PC-9 (cell line): ENCODE data around the gene CFL1. TPM values are rescaled to one million over a fixed set of nuclear protein-coding genes. Genes with fewer than 3 reads are reported as not detected.

Experiments
- BruUV-seq: library from RNA; stranded (reverse); fragments of 400-500 nt; replicated peaks from 2 replicates; lab custom pipeline; 2021; lab: Mats Ljungman, UMichigan
- CTCF ChIA-PET: fragments of 300-600 bp; sonication (Branson Sonifier 250); formaldehyde crosslinking; loops from one replicate; lab custom pipeline; 2022; ENCODE audit warnings: antibody characterized with exemption; lab: Charles Lee
- POLR2A ChIA-PET: fragments of 300-600 bp; sonication (Branson Sonifier 250); formaldehyde crosslinking; loops from one replicate; lab custom pipeline; 2022; ENCODE audit warnings: antibody characterized with exemption; ENCODE audit not compliant: unreplicated experiment; lab: Charles Lee
- DNase-seq, 2 experiments: peaks; one replicate each; pipeline versions ENCODE4 v3.0.0 to v3.0.0-alpha.2; 2015 to 2022; ENCODE audit warnings: mixed read lengths in 1 of 2
- H2AFZ ChIP-seq: fragments of 200-600 bp; sonication (generic); 2 replicates; pipeline ENCODE4 v1.8.1; 2017; ENCODE audit warnings: antibody characterized with exemption
- H3F3A ChIP-seq: fragments of 200-600 bp; sonication (generic); 2 replicates; pipeline ENCODE4 v1.8.1; 2017; ENCODE audit warnings: antibody characterized with exemption, mild to moderate bottlenecking, low read depth; ENCODE audit not compliant: insufficient read depth
- H3K27ac ChIP-seq: fragments of 200-600 bp; sonication (generic); 2 replicates; pipeline ENCODE4 v1.6.1; 2016; ENCODE audit warnings: mixed run types
- H3K27me3 ChIP-seq: fragments of 200-600 bp; sonication (generic); 2 replicates; pipeline ENCODE4 v1.6.1; 2016; ENCODE audit warnings: low read depth, mixed run types; ENCODE audit not compliant: insufficient read depth
- H3K36me3 ChIP-seq: fragments of 200-600 bp; sonication (generic); 2 replicates; pipeline ENCODE4 v1.6.1; 2016; ENCODE audit warnings: low read depth, mixed run types
- H3K4me1 ChIP-seq: fragments of 200-600 bp; sonication (generic); replicated peaks from 2 replicates; pipeline ENCODE4 v1.6.1; 2016; ENCODE audit warnings: mixed run types; ENCODE audit not compliant: insufficient read depth
- H3K4me2 ChIP-seq: fragments of 200-600 bp; sonication (generic); 2 replicates; pipeline ENCODE4 v1.6.1; 2017; ENCODE audit warnings: mixed run types
- H3K4me3 ChIP-seq: fragments of 200-600 bp; sonication (generic); 2 replicates; pipeline ENCODE4 v1.6.1; 2016; ENCODE audit warnings: mixed run types
- H3K79me2 ChIP-seq: fragments of 200-600 bp; sonication (generic); 2 replicates; pipeline ENCODE4 v1.6.1; 2017; ENCODE audit warnings: low read depth, mixed run types
- H3K9me2 ChIP-seq: fragments of 200-600 bp; sonication (generic); 2 replicates; pipeline ENCODE4 v1.8.1; 2017; ENCODE audit warnings: mild to moderate bottlenecking; ENCODE audit not compliant: insufficient read depth
- H3K9me3 ChIP-seq: fragments of 200-600 bp; sonication (generic); 2 replicates; pipeline ENCODE4 v1.8.1; 2016; ENCODE audit warnings: low read depth; ENCODE audit not compliant: insufficient read depth
- H4K20me1 ChIP-seq: fragments of 200-600 bp; sonication (generic); 2 replicates; pipeline ENCODE4 v1.8.1; 2017; ENCODE audit not compliant: insufficient read depth
- CTCF ChIP-seq: fragments of 200-600 bp; sonication (generic); conservative IDR thresholded peaks from 2 replicates; pipeline ENCODE4 v1.6.1; 2017; ENCODE audit warnings: mixed run types, antibody characterized with exemption, mild to moderate bottlenecking, moderate library complexity
- EZH2 ChIP-seq: fragments of 200-600 bp; sonication (generic); IDR thresholded peaks from 2 replicates; pipeline ENCODE4 v1.8.0; 2017; ENCODE audit warnings: antibody characterized with exemption, low read depth
- intact Hi-C: fragments of 100-400 bp; cut with micrococcal nuclease; formaldehyde crosslinking; loops from one replicate; pipeline ENCODE4 v1.10.0; 2022; ENCODE audit not compliant: unreplicated experiment
- total RNA-seq: library from RNA; stranded (reverse); gene quantifications from 2 replicates; pipeline ENCODE4 v1.2.3, GENCODE V29; 2021

Gene CFL1
- total RNA-seq, 1 experiment from 2014 or later, result 1,798 TPM

- peaks cover 46% of the 10 kb centered on the region for H4K20me1 ChIP-seq
- no peaks in the 10 kb centered on the region for H3K9me3 ChIP-seq
- H3K36me3 ChIP-seq, result peaks cover 32% of the 10 kb centered on the region
- no peaks in the 10 kb centered on the region for H3K27me3 ChIP-seq
- peaks cover 57% of the 10 kb centered on the region for H3K79me2 ChIP-seq
- peak; percentile 64 to 76 for DNase-seq
- no peak for TF ChIP-seq CTCF
- TF ChIP-seq EZH2, result no peak
- H2AFZ ChIP-seq, result peak overlapping the region; percentile 68; the same call in 1 of the 2 replicates
- peak overlapping the region; percentile 96 for H3K4me3 ChIP-seq
- peaks cover 68% of the 10 kb centered on the region for H3F3A ChIP-seq
- ChIA-PET POLR2A (interaction anchor here (0.5 to 1.0 kb wide), 4 partner anchors 30 to 194 kb away, joined by 3 to 4 read pairs (median 3); partner anchors contain the start of gene RELA), CTCF (no interaction called here)
- H3K4me1 ChIP-seq, result peaks cover 17% of the 10 kb centered on the region
- no peaks in the 10 kb centered on the region for H3K9me2 ChIP-seq
- H3K4me2 ChIP-seq, result peak overlapping the region; percentile 91
- intact Hi-C loops, result loop anchor here (1.0 kb wide), 1 partner anchor 145 kb away; the partner anchor contains the start of gene KAT5
- H3K27ac ChIP-seq, result peak overlapping the region; percentile 53
- no TSS peak for BruUV-seq
These were observed 1.1 kb downstream of the CFL1 start for GRCh38 chr11:65856689-65857499.

GRCh38 chr11:65855927-65856363 is 2.0 kb downstream of the CFL1 start:
- intact Hi-C loops, result no loop called here
- H3K79me2 ChIP-seq, result peaks cover 47% of the 10 kb centered on the region
- no peaks in the 10 kb centered on the region for H3K9me3 ChIP-seq
- no peaks in the 10 kb centered on the region for H3K27me3 ChIP-seq
- H3K4me2 ChIP-seq, result peak overlapping the region; percentile 91
- TSS peak; percentile 31 for BruUV-seq
- peaks cover 13% of the 10 kb centered on the region for H3K4me1 ChIP-seq
- POLR2A ChIA-PET, result interaction anchor here (1.0 kb wide), 1 partner anchor 193 kb away, joined by 4 read pairs; the partner anchor contains the start of gene RELA
- H3K36me3 ChIP-seq, result peaks cover 30% of the 10 kb centered on the region
- H3F3A ChIP-seq, result peaks cover 74% of the 10 kb centered on the region
- no peak overlapping the region for H3K27ac ChIP-seq
- H2AFZ ChIP-seq, result no peak overlapping the region
- CTCF ChIA-PET, result no interaction called here
- TF ChIP-seq EZH2, result no peak
- TF ChIP-seq CTCF, result no peak
- peak in 1 of 2 experiments; percentile 31 for DNase-seq
- H3K4me3 ChIP-seq, result peak overlapping the region; percentile 96
- H3K9me2 ChIP-seq, result no peaks in the 10 kb centered on the region
- peaks cover 46% of the 10 kb centered on the region for H4K20me1 ChIP-seq

- no peak overlapping the region for H2AFZ ChIP-seq
- intact Hi-C loops, result no loop called here
- H4K20me1 ChIP-seq, result peaks cover 46% of the 10 kb centered on the region
- ChIA-PET POLR2A (interaction anchor here (0.6 kb wide), 1 partner anchor 143 kb away, joined by 3 read pairs; no protein-coding TSS in a partner anchor), CTCF (no interaction called here)
- H3K27me3 ChIP-seq, result no peaks in the 10 kb centered on the region
- H3K27ac ChIP-seq, result no peak overlapping the region
- H3K4me2 ChIP-seq, result peak overlapping the region; percentile 91; the same call in 1 of the 2 replicates
- no peak overlapping the region; the same call in 1 of the 2 replicates for H3K4me3 ChIP-seq
- peaks cover 67% of the 10 kb centered on the region for H3F3A ChIP-seq
- peaks cover 13% of the 10 kb centered on the region for H3K4me1 ChIP-seq
- BruUV-seq, result no TSS peak
- TF ChIP-seq CTCF (no peak), EZH2 (no peak)
- no peak for DNase-seq
- H3K36me3 ChIP-seq, result peaks cover 30% of the 10 kb centered on the region
- no peaks in the 10 kb centered on the region for H3K9me2 ChIP-seq
- peaks cover 46% of the 10 kb centered on the region for H3K79me2 ChIP-seq
- no peaks in the 10 kb centered on the region for H3K9me3 ChIP-seq
These were observed 2.8 kb downstream of the CFL1 start for GRCh38 chr11:65854852-65855837.
